ENCODE results near the gene WBP1. TPM values are rescaled to one million over a fixed set of nuclear protein-coding genes. Genes with fewer than 3 reads are reported as not detected.
A peak's percentile ranks its signal among the peaks of the same experiment; 100 is the strongest.

The WBP1 gene
- polyA plus RNA-seq, 2 of the 4 experiments (the other 2 are of a cell fraction): 59.0 to 62.6 TPM

DNA sequence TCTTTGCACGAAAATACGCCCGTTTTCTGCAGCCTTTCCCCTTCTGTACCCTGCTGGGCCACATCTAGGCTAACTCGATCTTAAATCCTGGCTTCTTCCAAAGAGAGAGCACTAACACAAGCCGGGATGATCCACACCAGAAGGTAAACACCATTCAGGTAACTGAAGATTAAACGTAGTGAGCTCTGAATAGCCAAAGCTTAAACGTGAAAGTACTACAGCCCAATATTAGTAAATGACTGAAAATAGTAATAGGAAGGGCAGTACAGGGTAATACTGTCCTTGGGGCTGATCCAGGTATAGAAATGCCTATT is 14.7 kb downstream of the WBP1 start:
- POLR2A ChIA-PET: interaction anchor here (0.9 to 3.1 kb wide), 6 partner anchors 9 to 33 kb away, joined by 3 to 37 read pairs (median 8); partner anchors contain the start of genes CCDC142, INO80B, TTC31 and WBP1
- H3K4me1 ChIP-seq: peaks cover 16% of the 10 kb centered on the region
- DNase-seq (ENCODE audit: low read depth in 1 of 2, low spot score in 1 of 2) (no peak), FAIRE-seq (no peak), ATAC-seq (peak in 1 of 2 experiments; percentile 1; a peak in 4 of 6 replicates)
- H3K4me2 ChIP-seq: peak overlapping the region; percentile 92
- TF ChIP-seq, protein P1, sequence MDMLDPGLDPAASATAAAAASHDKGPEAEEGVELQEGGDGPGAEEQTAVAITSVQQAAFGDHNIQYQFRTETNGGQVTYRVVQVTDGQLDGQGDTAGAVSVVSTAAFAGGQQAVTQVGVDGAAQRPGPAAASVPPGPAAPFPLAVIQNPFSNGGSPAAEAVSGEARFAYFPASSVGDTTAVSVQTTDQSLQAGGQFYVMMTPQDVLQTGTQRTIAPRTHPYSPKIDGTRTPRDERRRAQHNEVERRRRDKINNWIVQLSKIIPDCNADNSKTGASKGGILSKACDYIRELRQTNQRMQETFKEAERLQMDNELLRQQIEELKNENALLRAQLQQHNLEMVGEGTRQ (IDR thresholded peaks at IDR 0.05): no peak
- TF ChIP-seq, protein P2, sequence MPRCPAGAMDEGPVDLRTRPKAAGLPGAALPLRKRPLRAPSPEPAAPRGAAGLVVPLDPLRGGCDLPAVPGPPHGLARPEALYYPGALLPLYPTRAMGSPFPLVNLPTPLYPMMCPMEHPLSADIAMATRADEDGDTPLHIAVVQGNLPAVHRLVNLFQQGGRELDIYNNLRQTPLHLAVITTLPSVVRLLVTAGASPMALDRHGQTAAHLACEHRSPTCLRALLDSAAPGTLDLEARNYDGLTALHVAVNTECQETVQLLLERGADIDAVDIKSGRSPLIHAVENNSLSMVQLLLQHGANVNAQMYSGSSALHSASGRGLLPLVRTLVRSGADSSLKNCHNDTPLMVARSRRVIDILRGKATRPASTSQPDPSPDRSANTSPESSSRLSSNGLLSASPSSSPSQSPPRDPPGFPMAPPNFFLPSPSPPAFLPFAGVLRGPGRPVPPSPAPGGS (IDR thresholded peaks at IDR 0.05): no peak; the same call in 2 of the 3 replicates
- TF ChIP-seq HOXA7 (CRISPR knock-in tag; IDR thresholded peaks at IDR 0.05): 0 out of 2 replicates have a peak, but pooled peaks have one; percentile 12
- no peaks in the 10 kb centered on the region for H3K9me3 ChIP-seq
- H3K4me3 ChIP-seq: peak overlapping the region; percentile 63
- WGBS (ENCODE audit: missing lambda C conversion rate): 6% methylated on average over 7 of the region's 7 CpGs
- peak overlapping the region; percentile 86 to 91 for H3K27ac ChIP-seq
- CTCF ChIA-PET: interaction anchor here (0.6 to 5.2 kb wide), 6 partner anchors 9 to 1264 kb away, joined by 3 to 37 read pairs (median 4); partner anchors contain the start of genes CCDC142, LBX2 and TTC31

DNA sequence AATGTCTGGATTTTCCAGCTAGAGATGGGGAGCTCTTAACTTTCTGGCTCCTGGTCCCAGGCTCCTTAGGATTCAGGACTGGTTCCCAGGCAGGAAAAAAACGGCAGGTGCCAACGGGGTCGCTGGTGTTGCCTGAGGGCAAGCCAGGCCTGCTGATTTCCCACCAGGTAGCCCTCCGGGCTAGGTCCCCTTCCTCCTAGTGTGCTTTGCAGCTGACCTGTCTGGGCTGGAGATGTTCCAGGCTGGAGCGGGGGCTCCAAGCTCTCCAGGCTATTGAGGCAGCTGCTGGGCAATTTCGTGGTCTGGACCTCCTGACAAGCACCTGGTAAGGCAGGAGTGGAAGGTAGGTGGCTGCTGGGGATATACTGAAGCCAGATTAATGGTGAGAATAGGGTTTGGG is 16.2 kb downstream of the WBP1 start:
- ChIA-PET CTCF (interaction anchor here (0.6 to 5.2 kb wide), 6 partner anchors 8 to 115 kb away, joined by 3 to 37 read pairs (median 5); partner anchors contain the start of genes CCDC142 and TTC31), POLR2A (no interaction called here)
- Histone ChIP-seq H3K4me1 (peaks cover 16% of the 10 kb centered on the region), H3K9me3 (no peaks in the 10 kb centered on the region), H3K4me3 (no peak overlapping the region), H3K27ac (no peak overlapping the region), H3K4me2 (no peak overlapping the region)
- no peak for TF ChIP-seq CBX8 (IDR thresholded peaks at IDR 0.05)
- TF ChIP-seq, protein P3, sequence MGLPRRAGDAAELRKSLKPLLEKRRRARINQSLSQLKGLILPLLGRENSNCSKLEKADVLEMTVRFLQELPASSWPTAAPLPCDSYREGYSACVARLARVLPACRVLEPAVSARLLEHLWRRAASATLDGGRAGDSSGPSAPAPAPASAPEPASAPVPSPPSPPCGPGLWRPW (IDR thresholded peaks at IDR 0.05): no peak
- TF ChIP-seq, protein P4, sequence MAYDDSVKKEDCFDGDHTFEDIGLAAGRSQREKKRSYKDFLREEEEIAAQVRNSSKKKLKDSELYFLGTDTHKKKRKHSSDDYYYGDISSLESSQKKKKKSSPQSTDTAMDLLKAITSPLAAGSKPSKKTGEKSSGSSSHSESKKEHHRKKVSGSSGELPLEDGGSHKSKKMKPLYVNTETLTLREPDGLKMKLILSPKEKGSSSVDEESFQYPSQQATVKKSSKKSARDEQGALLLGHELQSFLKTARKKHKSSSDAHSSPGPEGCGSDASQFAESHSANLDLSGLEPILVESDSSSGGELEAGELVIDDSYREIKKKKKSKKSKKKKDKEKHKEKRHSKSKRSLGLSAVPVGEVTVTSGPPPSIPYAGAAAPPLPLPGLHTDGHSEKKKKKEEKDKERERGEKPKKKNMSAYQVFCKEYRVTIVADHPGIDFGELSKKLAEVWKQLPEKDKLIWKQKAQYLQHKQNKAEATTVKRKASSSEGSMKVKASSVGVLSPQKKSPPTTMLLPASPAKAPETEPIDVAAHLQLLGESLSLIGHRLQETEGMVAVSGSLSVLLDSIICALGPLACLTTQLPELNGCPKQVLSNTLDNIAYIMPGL (CRISPR knock-in tag; IDR thresholded peaks at IDR 0.05; ENCODE audit: borderline replicate concordance): no peak
- ATAC-seq: no peak
- DNase-seq (ENCODE audit: low read depth in 1 of 2, low spot score in 1 of 2): no peak
- FAIRE-seq: no peak
- 86% methylated on average over 6 of the region's 6 CpGs for WGBS (ENCODE audit: missing lambda C conversion rate)

DNA sequence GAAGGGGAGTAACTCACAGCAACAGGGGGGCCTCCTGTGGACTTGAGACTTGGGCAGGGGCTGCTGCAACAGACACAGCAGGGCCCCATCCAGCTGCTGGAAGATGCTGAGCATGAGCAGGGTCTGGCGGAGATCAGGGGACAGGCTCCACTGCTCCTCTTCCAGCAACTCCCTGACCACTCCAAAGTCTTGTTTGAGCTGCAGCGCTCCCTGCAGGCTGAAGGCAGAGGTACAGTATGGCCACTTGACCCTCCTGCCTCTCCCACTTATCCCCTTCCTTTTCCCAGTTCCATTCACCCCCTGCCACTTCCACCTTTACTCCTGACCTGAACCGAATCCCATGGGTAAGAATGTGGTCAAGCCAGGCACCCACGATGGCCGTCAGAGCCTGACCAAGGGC is 16.7 kb downstream of the WBP1 start:
- peak in 1 of 2 experiments; percentile 44 for DNase-seq (ENCODE audit: low read depth in 1 of 2, low spot score in 1 of 2)
- Histone ChIP-seq H3K4me3 (no peak overlapping the region), H3K4me1 (peaks cover 16% of the 10 kb centered on the region), H3K27ac (no peak overlapping the region), H3K4me2 (no peak overlapping the region), H3K9me3 (no peaks in the 10 kb centered on the region)
- ATAC-seq: no peak
- WGBS (ENCODE audit: missing lambda C conversion rate): 93% methylated on average over 5 of the region's 5 CpGs
- FAIRE-seq: no peak
- CTCF ChIA-PET: interaction anchor here (1.2 to 5.2 kb wide), 7 partner anchors 7 to 115 kb away, joined by 3 to 37 read pairs (median 5); partner anchors contain the start of genes CCDC142, INO80B and TTC31
- no peak for TF ChIP-seq EHMT2 (IDR thresholded peaks at IDR 0.05; ENCODE audit: low read depth)
- TF ChIP-seq, protein P5, sequence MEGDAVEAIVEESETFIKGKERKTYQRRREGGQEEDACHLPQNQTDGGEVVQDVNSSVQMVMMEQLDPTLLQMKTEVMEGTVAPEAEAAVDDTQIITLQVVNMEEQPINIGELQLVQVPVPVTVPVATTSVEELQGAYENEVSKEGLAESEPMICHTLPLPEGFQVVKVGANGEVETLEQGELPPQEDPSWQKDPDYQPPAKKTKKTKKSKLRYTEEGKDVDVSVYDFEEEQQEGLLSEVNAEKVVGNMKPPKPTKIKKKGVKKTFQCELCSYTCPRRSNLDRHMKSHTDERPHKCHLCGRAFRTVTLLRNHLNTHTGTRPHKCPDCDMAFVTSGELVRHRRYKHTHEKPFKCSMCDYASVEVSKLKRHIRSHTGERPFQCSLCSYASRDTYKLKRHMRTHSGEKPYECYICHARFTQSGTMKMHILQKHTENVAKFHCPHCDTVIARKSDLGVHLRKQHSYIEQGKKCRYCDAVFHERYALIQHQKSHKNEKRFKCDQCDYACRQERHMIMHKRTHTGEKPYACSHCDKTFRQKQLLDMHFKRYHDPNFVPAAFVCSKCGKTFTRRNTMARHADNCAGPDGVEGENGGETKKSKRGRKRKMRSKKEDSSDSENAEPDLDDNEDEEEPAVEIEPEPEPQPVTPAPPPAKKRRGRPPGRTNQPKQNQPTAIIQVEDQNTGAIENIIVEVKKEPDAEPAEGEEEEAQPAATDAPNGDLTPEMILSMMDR (IDR thresholded peaks at IDR 0.05): peak; percentile 17; the same call in 2 of the 3 replicates
- no peak for TF ChIP-seq MAZ (IDR thresholded peaks at IDR 0.05; ENCODE audit: borderline replicate concordance, low read depth, low read length)
- no peak for TF ChIP-seq HEYL (CRISPR knock-in tag; IDR thresholded peaks at IDR 0.05)
- POLR2A ChIA-PET: no interaction called here

DNA sequence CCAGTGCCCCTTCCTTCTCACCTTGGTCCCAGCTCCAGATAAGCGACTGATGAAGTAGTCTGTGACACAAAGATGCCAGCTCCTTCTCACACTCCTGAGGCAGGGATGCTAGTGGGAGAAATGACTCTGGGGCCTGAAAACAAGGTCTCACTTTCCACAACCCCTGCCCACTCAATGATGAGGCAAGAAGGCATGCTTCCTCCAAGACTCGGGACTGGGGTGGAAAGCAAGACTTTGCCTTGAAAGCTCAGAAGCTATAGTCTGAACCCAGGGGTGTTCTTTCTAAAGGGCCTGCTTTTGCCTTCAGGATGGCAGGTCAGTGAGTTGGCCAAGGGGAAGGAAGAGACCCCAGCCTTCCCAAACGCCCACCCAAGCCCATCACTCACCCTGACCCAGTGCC is 23.2 kb downstream of the WBP1 start:
- CTCF ChIA-PET: interaction anchor here (0.7 to 13.8 kb wide), 13 partner anchors 8 to 113 kb away, joined by 3 to 184 read pairs (median 18); partner anchors contain the start of genes AUP1, HTRA2, INO80B and LBX2
- Histone ChIP-seq H3K4me3 (peak overlapping the region; percentile 70), H3K9me3 (no peaks in the 10 kb centered on the region), H3K4me1 (peaks cover 20% of the 10 kb centered on the region), H3K27ac (peak overlapping the region; percentile 85 to 97; a peak in 5 of 6 replicates), H3K4me2 (peak overlapping the region; percentile 96)
- POLR2A ChIA-PET: interaction anchor here (0.6 to 3.1 kb wide), 6 partner anchors 9 to 51 kb away, joined by 3 to 28 read pairs (median 10); partner anchors contain the start of genes AUP1, HTRA2, MRPL53 and PCGF1
- ATAC-seq (no peak), FAIRE-seq (no peak), DNase-seq (ENCODE audit: low read depth in 1 of 2, low spot score in 1 of 2) (no peak)
- 55% methylated on average over 3 of the region's 3 CpGs for WGBS (ENCODE audit: missing lambda C conversion rate)
- TF ChIP-seq POLR2A (IDR thresholded peaks at IDR 0.05; ENCODE audit: low read length) (no peak), KDM5A (IDR thresholded peaks at IDR 0.05) (no peak), FOXS1 (CRISPR knock-in tag; IDR thresholded peaks at IDR 0.05) (no peak), NFE2L2 (conservative IDR thresholded peaks at IDR 0.05; ENCODE audit: low read length) (no peak), RNF2 (IDR thresholded peaks at IDR 0.05; ENCODE audit: borderline replicate concordance, low read depth) (no peak), EHF (CRISPR knock-in tag; IDR thresholded peaks at IDR 0.05) (no peak), GATA3 (IDR thresholded peaks at IDR 0.05; ENCODE audit: borderline replicate concordance) (no peak), ZNF302 (CRISPR knock-in tag; IDR thresholded peaks at IDR 0.05) (no peak), BHLHE40 (IDR thresholded peaks at IDR 0.05; ENCODE audit: low read depth, low read length) (no peak)
- TF ChIP-seq, protein P6, sequence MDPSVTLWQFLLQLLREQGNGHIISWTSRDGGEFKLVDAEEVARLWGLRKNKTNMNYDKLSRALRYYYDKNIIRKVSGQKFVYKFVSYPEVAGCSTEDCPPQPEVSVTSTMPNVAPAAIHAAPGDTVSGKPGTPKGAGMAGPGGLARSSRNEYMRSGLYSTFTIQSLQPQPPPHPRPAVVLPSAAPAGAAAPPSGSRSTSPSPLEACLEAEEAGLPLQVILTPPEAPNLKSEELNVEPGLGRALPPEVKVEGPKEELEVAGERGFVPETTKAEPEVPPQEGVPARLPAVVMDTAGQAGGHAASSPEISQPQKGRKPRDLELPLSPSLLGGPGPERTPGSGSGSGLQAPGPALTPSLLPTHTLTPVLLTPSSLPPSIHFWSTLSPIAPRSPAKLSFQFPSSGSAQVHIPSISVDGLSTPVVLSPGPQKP (IDR thresholded peaks at IDR 0.05; ENCODE audit: low read depth, low read length): no peak
- TF ChIP-seq, protein P7, sequence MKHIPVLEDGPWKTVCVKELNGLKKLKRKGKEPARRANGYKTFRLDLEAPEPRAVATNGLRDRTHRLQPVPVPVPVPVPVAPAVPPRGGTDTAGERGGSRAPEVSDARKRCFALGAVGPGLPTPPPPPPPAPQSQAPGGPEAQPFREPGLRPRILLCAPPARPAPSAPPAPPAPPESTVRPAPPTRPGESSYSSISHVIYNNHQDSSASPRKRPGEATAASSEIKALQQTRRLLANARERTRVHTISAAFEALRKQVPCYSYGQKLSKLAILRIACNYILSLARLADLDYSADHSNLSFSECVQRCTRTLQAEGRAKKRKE (CRISPR knock-in tag; IDR thresholded peaks at IDR 0.05; ENCODE audit: low read depth): no peak
